PC-3 (cell line): ENCODE data around the gene NLRP9. TPM values are rescaled to one million over a fixed set of nuclear protein-coding genes. Genes with fewer than 3 reads are reported as not detected.

ENCODE experiments used
- ATAC-seq: fragments of 200-7000 bp; cut with Tn5 transposase; 2 replicates; pipeline ENCODE4 v1.9.1; 2020; ENCODE audit warnings: mild to moderate bottlenecking, moderate library complexity
- BruUV-seq: library from RNA; stranded (reverse); fragments of 400-500 nt; replicated peaks from 2 replicates; lab custom pipeline; 2021; lab: Mats Ljungman, UMichigan
- CTCF ChIA-PET: fragments of 300-600 bp; sonication (Branson Sonifier 250); formaldehyde crosslinking; loops from one replicate; lab custom pipeline; 2022; ENCODE audit warnings: antibody characterized with exemption; lab: Charles Lee
- POLR2A ChIA-PET: fragments of 300-600 bp; sonication (Branson Sonifier 250); formaldehyde crosslinking; loops from one replicate; lab custom pipeline; 2022; ENCODE audit warnings: antibody characterized with exemption; ENCODE audit not compliant: unreplicated experiment; lab: Charles Lee
- DNase-seq: peaks from one replicate; pipeline ENCODE4 v3.0.0-alpha.2; 2015
- H2AFZ ChIP-seq: fragments of 300-600 bp; sonication (generic); 2 replicates; pipeline ENCODE4 v1.6.0; 2016; ENCODE audit warnings: antibody characterized with exemption, low read length
- H3F3A ChIP-seq: fragments of 300-600 bp; sonication (generic); one replicate; pipeline ENCODE4 v1.6.0; 2017; ENCODE audit warnings: antibody characterized with exemption, low read length, control low read depth, mild to moderate bottlenecking; ENCODE audit not compliant: unreplicated experiment
- H3K27ac ChIP-seq: fragments of 300-600 bp; sonication (generic); 2 replicates; pipeline ENCODE4 v1.5.1; 2016; ENCODE audit warnings: mild to moderate bottlenecking, low read length
- H3K27me3 ChIP-seq: fragments of 300-600 bp; sonication (generic); 2 replicates; pipeline ENCODE4 v1.6.1; 2016; ENCODE audit warnings: low read length, mixed read lengths
- H3K36me3 ChIP-seq: fragments of 300-600 bp; sonication (generic); 2 replicates; pipeline ENCODE4 v1.6.1; 2016; ENCODE audit warnings: low read depth, mixed run types, low read length, mixed read lengths
- H3K4me1 ChIP-seq: fragments of 300-600 bp; sonication (generic); 2 replicates; pipeline ENCODE4 v1.5.1; 2016; ENCODE audit warnings: low read length; ENCODE audit not compliant: insufficient read depth
- H3K4me2 ChIP-seq: fragments of 300-600 bp; sonication (generic); 2 replicates; pipeline ENCODE4 v1.6.0; 2016; ENCODE audit warnings: low read length
- H3K4me3 ChIP-seq: fragments of 300-600 bp; sonication (generic); 2 replicates; pipeline ENCODE4 v1.5.1; 2016; ENCODE audit warnings: mild to moderate bottlenecking, low read length, mixed read lengths
- H3K79me2 ChIP-seq: fragments of 300-600 bp; sonication (generic); 2 replicates; pipeline ENCODE4 v1.6.1; 2017; ENCODE audit warnings: low read length, mixed read lengths
- H3K9ac ChIP-seq: fragments of 300-600 bp; sonication (generic); 2 replicates; pipeline ENCODE4 v1.6.0; 2016; ENCODE audit warnings: mild to moderate bottlenecking, low read length
- H3K9me2 ChIP-seq: fragments of 300-600 bp; sonication (generic); replicated peaks from 2 replicates; pipeline ENCODE4 v1.6.1; 2016; ENCODE audit warnings: mixed run types, low read length, mixed read lengths
- H3K9me3 ChIP-seq: fragments of 300-600 bp; sonication (generic); 2 replicates; pipeline ENCODE4 v1.6.1; 2016; ENCODE audit warnings: low read length, mixed read lengths
- H4K20me1 ChIP-seq: fragments of 300-600 bp; sonication (generic); 2 replicates; pipeline ENCODE4 v1.6.1; 2016; ENCODE audit warnings: low read length, mixed read lengths
- CTCF ChIP-seq: fragments of 300-600 bp; sonication (generic); conservative IDR thresholded peaks from 2 replicates; pipeline ENCODE4 v1.5.1; 2017; ENCODE audit warnings: antibody characterized with exemption, low read depth, mild to moderate bottlenecking, low read length
- EZH2 ChIP-seq: fragments of 300-600 bp; sonication (generic); IDR thresholded peaks from one replicate; pipeline ENCODE4 v1.6.1; 2017; ENCODE audit warnings: antibody characterized with exemption, mild to moderate bottlenecking, low read length; ENCODE audit not compliant: unreplicated experiment
- EZH2phosphoT487 ChIP-seq: fragments of 300-600 bp; sonication (generic); IDR thresholded peaks from 2 replicates; pipeline ENCODE4 v1.6.1; 2018; ENCODE audit warnings: mild to moderate bottlenecking, antibody characterized with exemption, low read length, borderline replicate concordance
- intact Hi-C: fragments of 100-400 bp; cut with micrococcal nuclease; formaldehyde crosslinking; loops from 2 replicates; pipeline ENCODE4 v1.9.0; 2023
- total RNA-seq: library from RNA; depleted of rRNA; stranded (reverse); fragments of >200 nt; gene quantifications from 2 replicates; pipeline ENCODE4 v1.2.3, GENCODE V29; 2014

Gene NLRP9
- total RNA-seq, 1 experiment from 2014 or later: not detected

- POLR2A ChIA-PET: no interaction called here
- H3K36me3 ChIP-seq: peaks cover 35% of the 10 kb centered on the region
Measured at GRCh38 chr19:55676383-55676782, 61.8 kb downstream of the NLRP9 start.

DNA sequence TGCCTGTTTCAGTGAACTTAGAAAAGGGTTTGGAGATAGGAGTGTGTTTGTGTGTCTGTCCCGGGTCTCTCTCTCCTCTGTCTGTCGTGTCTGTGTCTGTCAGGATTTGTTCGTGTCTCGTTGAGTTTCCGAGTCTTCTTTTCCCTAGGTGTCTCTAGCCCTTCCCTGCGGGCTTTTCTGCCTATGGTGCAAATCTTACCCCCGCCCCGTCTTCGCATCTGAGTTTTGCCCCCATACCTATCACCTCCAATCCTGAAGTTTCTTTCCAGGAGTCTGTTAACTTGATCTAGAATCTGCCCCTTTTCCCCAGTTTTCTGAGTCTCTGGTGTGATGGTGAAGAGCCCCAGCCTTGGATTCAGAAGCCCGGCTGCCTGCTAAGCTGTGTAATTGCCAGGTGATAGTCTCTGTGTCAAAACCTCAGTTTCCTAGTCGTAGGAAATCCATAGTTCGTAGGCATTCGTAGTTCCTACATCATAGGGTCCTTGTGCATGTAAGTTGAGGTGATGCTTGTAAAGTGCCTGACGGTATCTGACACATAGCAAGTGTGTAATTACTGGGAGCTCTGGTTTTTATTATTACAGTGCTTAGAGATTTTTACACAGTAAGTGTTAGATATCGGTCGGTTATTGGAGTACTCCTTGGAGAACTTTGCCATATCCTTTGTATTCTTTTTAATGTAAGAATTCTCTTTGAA is 62.4 kb downstream of the NLRP9 start:
- Histone ChIP-seq H3K9ac (peak overlapping the region; percentile 88), H3K79me2 (peaks cover 83% of the 10 kb centered on the region), H3K27ac (peak overlapping the region; percentile 21), H3F3A (peaks cover 12% of the 10 kb centered on the region), H3K27me3 (no peaks in the 10 kb centered on the region), H3K9me2 (no peaks in the 10 kb centered on the region), H3K4me3 (peak overlapping the region; percentile 85), H3K36me3 (peaks cover 30% of the 10 kb centered on the region), H3K9me3 (no peaks in the 10 kb centered on the region), H2AFZ (peak overlapping the region; percentile 48), H4K20me1 (peaks cover 35% of the 10 kb centered on the region), H3K4me2 (peak overlapping the region; percentile 90), H3K4me1 (peaks cover 35% of the 10 kb centered on the region)
- CTCF ChIA-PET: no interaction called here
- ATAC-seq (no peak), DNase-seq (peak; percentile 15)
- BruUV-seq: TSS peak; percentile 44
- intact Hi-C loops: no loop called here
- TF ChIP-seq EZH2 (no peak), CTCF (no peak), EZH2phosphoT487 (no peak)
- POLR2A ChIA-PET: interaction anchor here (0.6 kb wide), 1 partner anchor 35 kb away, joined by 5 read pairs; the partner anchor contains the start of gene ZNF580

More at GRCh38 chr19:55676383-55676782, 61.8 kb downstream of the NLRP9 start:
- Histone ChIP-seq H3F3A (peaks cover 12% of the 10 kb centered on the region), H3K4me2 (peak overlapping the region; percentile 90), H3K4me3 (peak overlapping the region; percentile 85), H3K9ac (peak overlapping the region; percentile 88), H3K9me2 (no peaks in the 10 kb centered on the region), H3K79me2 (peaks cover 84% of the 10 kb centered on the region), H2AFZ (no peak overlapping the region), H3K27me3 (no peaks in the 10 kb centered on the region), H4K20me1 (peaks cover 39% of the 10 kb centered on the region), H3K4me1 (peaks cover 35% of the 10 kb centered on the region), H3K9me3 (no peaks in the 10 kb centered on the region), H3K27ac (no peak overlapping the region)
- no peak for ATAC-seq
- BruUV-seq: no TSS peak
- CTCF ChIA-PET: no interaction called here
- peak; percentile 53 for DNase-seq
- no peak for TF ChIP-seq EZH2
- TF ChIP-seq CTCF: peak; percentile 58; the same call in 1 of the 2 replicates
- TF ChIP-seq EZH2phosphoT487: no peak
- intact Hi-C loops: no loop called here
